Mesothelial cell of epicardium (in vitro differentiated cells): ENCODE data around the gene ENOSF1. TPM values are rescaled to one million over a fixed set of nuclear protein-coding genes. Genes with fewer than 3 reads are reported as not detected.

Experiments
- DNase-seq, 2 experiments: peaks; one replicate each; pipeline ENCODE4 v3.0.0; 2021; ENCODE audit warnings: low spot score in 2 of 2; ENCODE audit not compliant: unreplicated experiment in 2 of 2
- H3K27ac Mint-ChIP-seq: 2 replicates; pipeline ENCODE4 v1.8.0; 2021; ENCODE audit warnings: mixed read lengths
- H3K27me3 Mint-ChIP-seq: 2 replicates; pipeline ENCODE4 v1.8.0; 2021; ENCODE audit warnings: low read depth, mixed read lengths
- H3K36me3 Mint-ChIP-seq: 2 replicates; pipeline ENCODE4 v1.8.0; 2021; ENCODE audit warnings: mixed read lengths
- H3K4me1 Mint-ChIP-seq: 2 replicates; pipeline ENCODE4 v1.8.0; 2021; ENCODE audit warnings: mixed read lengths
- H3K4me3 Mint-ChIP-seq: 2 replicates; pipeline ENCODE4 v1.8.0; 2021; ENCODE audit warnings: mild to moderate bottlenecking, moderate library complexity, mixed read lengths
- H3K9me3 Mint-ChIP-seq: 2 replicates; pipeline ENCODE4 v1.8.0; 2021; ENCODE audit warnings: mixed read lengths
- CTCF ChIP-seq: fragments of 200-600 bp; sonication (generic); IDR thresholded peaks from one replicate; pipeline ENCODE4 v1.5.0; 2021; ENCODE audit warnings: antibody characterized with exemption; ENCODE audit not compliant: unreplicated experiment
- total RNA-seq: library from RNA; stranded (reverse); gene quantifications from 3 replicates; pipeline ENCODE4 v1.2.1, GENCODE V29; 2021

Gene ENOSF1
- total RNA-seq, 1 donor from 2014 or later: 77.1 TPM

DNA sequence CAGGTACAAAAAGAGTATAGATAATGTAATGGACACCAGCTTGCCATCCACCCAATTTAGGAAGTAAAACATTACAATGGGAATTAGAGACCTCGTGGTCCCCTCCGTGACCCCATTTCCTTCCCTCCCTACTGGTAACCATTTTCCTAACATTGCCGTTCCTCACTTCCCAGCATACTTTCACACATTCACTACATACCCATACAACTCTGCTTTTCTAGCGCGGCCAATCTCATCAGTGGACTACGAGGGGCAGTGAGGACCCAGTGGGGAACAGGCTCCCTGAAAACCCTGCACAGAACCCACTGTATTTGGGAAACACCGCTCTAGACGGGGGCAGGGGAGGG lies 1.1 kb downstream of the ENOSF1 start:
- peaks cover 7% of the 10 kb centered on the region for H3K4me1 Mint-ChIP-seq
- H3K36me3 Mint-ChIP-seq: peaks cover 9% of the 10 kb centered on the region
- TF ChIP-seq CTCF: no peak
- peaks cover 4% of the 10 kb centered on the region for H3K9me3 Mint-ChIP-seq
- DNase-seq: no peak
- peak overlapping the region; percentile 61 for H3K4me3 Mint-ChIP-seq
- no peaks in the 10 kb centered on the region for H3K27me3 Mint-ChIP-seq
- peak overlapping the region; percentile 7 for H3K27ac Mint-ChIP-seq

- H3K9me3 Mint-ChIP-seq: peaks cover 4% of the 10 kb centered on the region
- peaks cover 7% of the 10 kb centered on the region for H3K4me1 Mint-ChIP-seq
- TF ChIP-seq CTCF: no peak
- H3K27me3 Mint-ChIP-seq: no peaks in the 10 kb centered on the region
- H3K36me3 Mint-ChIP-seq: peaks cover 13% of the 10 kb centered on the region
- H3K4me3 Mint-ChIP-seq: peak overlapping the region; percentile 61
- H3K27ac Mint-ChIP-seq: no peak overlapping the region
- no peak for DNase-seq
These were observed 1.8 kb downstream of the ENOSF1 start for GRCh38 chr18:710418-711300.

DNA sequence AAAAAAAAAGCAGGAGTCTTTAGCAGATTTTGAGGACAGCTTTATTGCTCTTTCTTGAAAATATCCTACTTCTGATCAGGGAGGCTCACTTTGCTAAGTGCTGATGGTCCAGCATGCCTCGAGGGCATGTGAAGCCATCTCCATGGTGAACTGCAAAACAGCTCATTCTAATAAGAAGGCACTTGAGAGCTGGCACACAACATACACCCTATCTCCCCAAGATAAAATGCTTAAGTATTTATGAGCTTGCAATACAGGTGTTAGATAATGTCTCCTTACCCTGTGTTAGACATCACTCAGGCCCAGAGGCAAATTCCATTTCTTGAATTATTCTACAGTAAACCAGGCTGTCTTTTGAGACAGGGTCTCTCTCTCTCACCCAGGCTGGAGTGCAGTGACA lies 2.7 kb downstream of the ENOSF1 start:
- Mint-ChIP-seq H3K9me3 (peaks cover 4% of the 10 kb centered on the region), H3K27me3 (no peaks in the 10 kb centered on the region), H3K27ac (no peak overlapping the region), H3K4me3 (no peak overlapping the region), H3K36me3 (peaks cover 21% of the 10 kb centered on the region), H3K4me1 (peaks cover 7% of the 10 kb centered on the region)
- TF ChIP-seq CTCF: no peak
- DNase-seq: no peak

DNA sequence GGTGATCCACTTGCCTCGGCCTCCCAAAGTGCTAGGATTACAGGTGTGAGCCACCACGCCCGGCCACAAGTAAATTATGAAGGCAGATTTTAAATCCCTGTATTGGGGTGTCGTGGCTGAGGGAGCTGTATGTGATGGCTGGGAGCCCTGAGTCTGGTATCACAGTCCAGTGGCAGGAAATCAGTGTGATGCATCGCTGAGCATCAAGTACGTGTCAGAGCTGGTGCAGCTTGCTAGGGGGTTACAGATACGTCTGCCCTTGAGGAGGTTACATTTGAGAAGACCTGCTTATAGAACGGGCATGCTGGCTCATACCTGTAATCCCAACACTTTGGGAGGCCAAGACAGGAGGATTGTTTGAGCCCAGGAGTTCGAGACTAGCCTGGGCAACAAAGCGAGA lies 4.3 kb downstream of the ENOSF1 start:
- Mint-ChIP-seq H3K27ac (no peak overlapping the region), H3K4me3 (no peak overlapping the region), H3K27me3 (no peaks in the 10 kb centered on the region), H3K36me3 (peaks cover 22% of the 10 kb centered on the region), H3K9me3 (no peaks in the 10 kb centered on the region), H3K4me1 (peaks cover 7% of the 10 kb centered on the region)
- no peak for DNase-seq
- TF ChIP-seq CTCF: no peak

DNA sequence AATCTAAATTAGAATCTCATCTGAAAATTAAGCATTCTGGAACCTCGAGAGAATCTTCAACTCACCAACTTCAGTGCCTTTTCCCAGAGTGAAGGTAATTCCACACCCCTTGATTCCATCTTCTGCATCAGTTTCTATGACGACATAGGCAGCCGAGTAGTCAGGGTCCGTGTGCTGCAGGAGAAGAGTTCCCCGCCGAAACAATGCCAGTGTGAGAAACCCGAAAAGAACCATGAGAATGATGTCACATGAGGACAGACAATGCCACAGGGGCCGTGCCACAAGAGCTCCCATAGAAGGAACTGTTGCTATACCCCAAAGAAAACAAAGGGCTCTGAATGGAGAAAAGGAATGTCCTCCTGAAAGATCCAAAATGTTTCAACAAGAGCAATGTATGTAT lies 6.0 kb downstream of the ENOSF1 start:
- H3K27ac Mint-ChIP-seq: no peak overlapping the region
- no peak for TF ChIP-seq CTCF
- H3K36me3 Mint-ChIP-seq: peaks cover 20% of the 10 kb centered on the region
- H3K4me3 Mint-ChIP-seq: no peak overlapping the region
- peaks cover 9% of the 10 kb centered on the region for H3K4me1 Mint-ChIP-seq
- no peaks in the 10 kb centered on the region for H3K9me3 Mint-ChIP-seq
- H3K27me3 Mint-ChIP-seq: no peaks in the 10 kb centered on the region
- DNase-seq: no peak
